NCI-H2171 (cell line): ENCODE data around the gene FOS.

Experiments
- DNase-seq: peaks from one replicate; lab custom pipeline; 2025; lab: John Stamatoyannopoulos, UW

The FOS gene

DNA sequence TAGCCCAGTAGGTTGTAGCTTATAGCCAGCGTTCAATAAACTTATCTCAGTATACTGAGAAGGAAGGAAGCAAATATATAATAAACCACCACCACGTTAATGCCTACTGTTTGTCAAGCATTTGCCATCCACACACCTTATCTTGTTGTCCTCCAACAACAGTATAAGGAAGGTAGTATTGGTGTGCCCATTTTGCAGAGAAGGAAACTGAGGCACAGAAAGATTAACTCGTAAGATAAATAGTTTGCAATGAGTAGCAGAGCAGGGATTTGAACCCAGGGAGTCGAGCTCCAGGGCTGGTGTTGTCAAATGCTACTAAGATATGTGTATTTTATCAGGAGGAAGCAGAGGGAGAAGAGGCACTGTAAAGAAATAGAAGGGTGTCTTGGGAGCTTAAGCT lies 27.8 kb upstream of the FOS start:
- no peak for DNase-seq

DNA sequence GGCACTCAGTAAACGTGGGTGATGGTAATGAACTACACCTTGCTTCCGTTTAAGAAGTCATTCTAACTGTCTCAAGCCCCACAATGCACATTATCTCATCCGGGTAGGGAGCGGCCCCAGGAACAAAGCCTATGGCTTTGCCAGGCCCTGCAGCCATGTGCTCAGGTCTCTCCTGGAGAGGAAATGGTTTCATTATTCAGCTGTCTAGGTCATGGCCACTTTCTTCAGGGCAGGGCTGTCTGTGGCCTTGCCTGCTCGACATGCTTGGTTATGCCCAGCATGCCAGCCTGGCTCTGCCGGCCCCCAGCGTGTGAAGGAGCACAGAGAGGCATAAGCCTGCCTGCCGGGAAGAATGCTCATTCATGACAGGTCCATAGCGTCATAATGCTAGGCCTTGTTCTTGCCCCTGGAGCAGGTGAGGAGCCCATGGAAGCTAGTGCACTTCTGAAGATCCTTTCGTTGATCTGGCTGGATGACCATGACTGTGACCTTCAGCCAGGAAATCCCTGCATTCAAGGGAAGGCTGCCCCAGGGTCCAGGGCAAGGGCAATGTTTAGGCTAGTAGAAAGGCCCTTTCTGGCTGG lies 26.3 kb upstream of the FOS start:
- no peak for DNase-seq

DNA sequence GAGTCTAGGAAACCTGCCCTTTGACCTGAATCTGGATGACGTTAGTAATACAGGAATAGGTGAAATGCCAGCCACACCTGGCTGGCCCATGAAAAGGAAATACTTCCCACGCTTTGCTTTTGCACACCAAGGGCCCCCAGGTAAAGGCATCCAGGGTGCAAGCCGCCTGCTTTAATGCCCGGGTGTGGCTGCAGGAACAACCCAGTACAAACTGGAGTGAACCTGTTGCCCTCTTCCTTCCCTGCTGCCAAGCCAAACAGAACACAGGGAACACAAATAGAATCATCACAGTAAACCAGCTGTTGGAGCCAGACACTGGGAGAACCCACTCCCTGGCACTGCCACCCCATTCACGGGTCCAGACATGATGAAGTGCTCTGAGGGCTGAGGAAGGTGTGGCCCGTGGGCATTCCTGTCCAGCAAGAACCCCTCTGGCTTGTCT lies 24.2 kb upstream of the FOS start:
- no peak for DNase-seq

DNA sequence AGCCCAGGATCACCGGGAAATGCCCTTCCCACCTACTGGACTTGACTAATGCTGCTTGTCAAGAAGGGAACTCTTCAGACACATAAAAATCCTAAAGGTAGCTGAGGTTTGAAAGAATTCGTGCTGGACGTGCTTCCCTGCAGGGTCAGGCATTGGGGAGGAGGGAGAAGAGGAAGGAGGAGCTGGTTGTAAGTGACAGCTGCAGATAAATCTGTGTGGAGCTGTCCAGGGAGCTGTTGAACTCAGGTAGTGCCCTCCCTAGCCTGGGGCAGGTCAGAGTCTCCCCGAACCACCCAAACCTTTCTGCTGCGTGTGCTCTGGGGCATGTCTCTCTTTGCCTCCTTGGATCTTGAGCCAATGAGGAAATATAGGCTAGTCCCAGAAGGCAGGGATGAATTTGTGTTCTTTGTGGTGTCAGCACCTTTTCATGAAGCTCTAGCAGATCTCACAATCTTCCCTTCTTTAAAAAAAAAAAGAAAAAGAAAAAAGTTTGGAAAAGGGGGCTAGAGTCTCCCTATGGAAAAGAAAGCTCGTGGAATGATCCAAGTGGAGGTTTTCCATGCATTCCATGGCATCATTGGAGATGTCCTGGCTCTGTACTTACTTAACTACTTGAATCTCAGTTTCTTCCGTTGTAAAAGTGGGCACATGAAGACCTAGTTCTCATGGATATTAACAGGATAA lies 23.6 kb upstream of the FOS start:
- DNase-seq = no peak

DNA sequence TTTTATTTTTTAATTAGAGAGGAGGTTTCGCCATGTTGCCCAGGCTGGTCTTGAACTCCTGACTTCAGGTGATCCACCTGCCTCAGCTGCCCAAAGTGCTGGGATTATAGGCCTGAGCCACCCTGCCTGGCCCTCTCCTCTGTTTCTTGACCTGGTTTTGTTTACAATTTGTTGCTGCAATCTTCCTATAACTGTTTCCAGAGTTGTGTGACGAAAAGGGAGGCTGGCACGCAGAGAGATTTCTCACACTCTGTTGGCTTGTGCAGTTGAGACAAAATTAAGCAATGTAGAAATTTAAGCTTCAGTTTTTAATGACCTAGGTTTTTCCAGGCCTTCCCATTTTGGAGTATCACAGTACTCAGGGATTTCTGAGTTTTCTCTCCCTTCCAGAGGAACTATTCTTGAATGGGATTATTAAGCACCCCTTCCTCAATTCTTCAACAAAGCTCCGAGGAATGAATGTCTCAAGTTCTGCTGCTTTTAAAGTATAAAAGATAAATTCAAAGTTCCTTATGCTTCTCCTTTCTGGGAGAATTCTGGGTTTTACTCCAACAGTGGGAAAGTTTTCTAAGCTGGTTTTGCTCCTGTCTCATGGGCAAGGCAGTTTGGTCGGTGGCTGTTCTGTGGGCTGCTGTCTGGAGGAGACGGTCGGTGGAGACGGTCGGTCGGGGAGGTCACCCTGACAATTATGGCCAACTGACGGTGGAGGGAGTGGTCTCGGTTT lies 20.4 kb upstream of the FOS start:
- no peak for DNase-seq

DNA sequence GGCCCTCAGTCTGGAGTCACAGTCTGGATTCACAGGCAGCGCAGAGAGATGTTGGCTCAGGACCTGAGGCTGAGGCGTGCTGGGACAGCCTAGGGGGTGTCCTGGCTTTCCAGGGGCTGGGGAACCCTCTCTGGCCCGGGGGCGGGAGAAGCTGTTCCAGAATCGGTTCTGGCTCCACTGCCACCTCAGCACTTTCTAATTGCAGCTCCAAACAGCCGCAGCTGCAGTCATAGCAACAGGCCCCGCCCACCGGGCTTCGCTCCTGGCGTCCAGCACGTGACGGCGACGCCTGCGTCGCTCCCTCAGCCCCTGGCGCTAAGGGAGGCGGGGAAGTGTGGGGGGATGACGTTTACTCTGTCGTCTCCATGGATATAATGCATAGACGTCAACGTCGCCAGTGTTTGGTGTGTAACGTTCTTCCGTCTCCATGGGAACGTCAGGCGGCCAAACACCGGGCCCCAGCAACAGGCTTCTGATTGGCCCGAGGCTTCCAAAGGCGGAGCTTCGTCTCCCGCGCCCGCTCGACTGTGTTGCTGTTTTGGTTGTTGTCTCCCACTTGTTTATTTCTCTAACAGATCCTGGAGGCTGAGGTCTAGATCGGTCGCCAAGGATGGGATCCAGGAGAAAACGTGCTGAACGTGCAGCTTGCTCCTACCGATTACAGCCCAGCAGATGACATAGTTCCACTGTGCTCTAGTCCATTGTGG lies 19.7 kb upstream of the FOS start:
- peak; percentile 100 for DNase-seq

DNA sequence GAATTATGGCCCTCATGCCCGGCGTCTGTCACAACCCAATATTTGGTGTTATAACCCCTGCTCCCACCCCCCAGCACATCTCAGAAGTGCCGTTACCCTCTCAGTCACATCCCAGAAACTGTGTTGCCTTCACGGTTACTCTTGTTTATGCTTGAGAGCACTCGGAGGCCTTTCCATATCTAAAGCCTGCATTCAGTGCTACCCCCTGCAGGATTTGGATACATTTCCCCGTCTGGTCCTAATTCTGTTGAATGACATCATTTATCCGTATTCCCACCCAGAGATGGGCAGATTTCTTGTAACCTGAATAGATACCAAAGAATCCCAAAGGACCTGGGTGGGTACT lies 19.1 kb upstream of the FOS start:
- peak; percentile 61 for DNase-seq

DNA sequence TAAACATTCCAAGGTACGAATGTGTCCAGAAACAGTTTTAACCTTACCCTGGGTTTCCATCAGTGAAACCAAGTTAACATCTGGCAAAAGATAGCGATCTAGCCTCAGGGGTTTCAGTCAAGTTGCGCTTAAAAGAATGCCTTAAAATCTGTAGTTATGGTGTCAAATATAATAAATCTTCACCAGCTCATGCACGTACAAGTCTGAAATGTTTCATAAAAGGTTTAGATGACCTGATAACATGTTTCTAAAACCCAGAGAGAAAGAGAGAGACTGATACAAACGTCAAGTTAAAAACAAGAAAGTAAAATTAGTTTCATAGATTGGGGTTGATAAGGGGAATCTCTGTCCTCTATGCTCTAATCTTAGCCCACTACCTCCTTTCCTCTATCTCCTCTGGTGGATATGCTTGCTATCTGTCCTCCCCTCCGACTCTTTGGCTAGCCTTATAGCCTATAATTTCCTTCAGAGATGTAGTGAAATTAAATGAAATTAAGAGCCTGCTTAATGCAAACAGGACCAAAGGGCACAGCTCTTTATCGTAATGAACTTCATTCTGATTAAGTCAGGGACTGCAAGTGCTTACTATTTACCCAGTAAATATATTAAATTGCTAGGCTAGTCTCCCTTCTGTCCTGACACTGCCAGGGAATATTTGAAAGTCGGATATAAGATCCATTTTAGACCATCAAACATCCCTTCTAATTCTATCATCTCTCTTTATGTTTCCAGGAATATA lies 18.4 kb upstream of the FOS start:
- DNase-seq = no peak

DNA sequence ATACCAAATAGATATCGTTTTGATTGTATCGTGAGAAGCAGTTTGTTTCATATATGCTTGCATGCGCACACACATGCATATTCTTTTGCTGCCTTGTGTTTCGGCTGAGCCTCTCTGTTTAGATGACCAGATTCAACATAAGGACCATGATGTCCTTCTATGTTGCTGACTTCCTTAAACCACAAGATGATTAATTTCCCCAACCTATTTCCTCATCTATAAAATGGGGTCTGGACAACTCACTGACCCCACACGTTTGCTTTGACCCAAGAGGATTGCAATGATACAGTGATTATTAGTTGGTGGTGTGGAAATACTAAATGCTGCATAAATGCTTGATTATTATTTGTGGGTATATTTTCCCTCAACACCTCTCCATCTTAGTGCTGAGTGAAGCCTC lies 16.8 kb upstream of the FOS start:
- no peak for DNase-seq

DNA sequence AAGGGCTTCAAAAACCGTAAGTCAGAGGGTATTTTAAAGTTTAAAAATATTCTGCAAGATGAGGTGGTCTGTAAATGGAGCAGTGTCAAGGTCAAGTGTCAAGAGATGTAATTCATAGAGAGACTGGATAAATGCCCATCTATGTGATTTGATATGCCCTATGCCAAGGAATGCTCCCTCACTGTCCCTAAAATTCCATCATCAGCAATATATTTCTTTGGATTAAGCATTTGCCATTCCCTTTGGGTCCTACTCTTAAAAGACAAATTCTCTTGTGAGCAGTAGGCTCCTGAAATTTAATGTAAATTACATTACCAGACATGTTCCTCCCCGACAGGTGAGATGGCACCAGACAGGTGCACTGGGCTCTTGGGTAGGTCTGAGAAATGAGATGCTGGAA lies 16.0 kb upstream of the FOS start:
- no peak for DNase-seq

DNA sequence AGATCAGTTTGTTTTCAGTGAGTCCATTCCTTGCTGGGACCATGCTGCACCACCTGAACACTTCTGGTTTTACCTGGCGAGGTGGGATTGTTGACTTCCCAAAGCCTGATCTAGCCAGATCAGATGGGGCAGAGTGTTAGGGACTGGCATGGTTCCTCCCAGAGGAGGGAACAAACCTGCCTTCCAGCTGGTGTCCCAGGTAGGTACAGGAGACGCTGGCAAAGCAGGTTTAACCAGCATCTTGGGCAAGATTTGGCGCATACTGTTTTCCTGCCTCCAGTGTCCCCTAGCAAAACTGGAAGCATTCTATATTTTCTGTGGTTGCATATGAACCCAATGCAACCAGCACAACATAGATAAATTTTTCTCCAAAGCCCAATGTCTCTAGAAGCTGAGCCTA lies 14.6 kb upstream of the FOS start:
- no peak for DNase-seq

DNA sequence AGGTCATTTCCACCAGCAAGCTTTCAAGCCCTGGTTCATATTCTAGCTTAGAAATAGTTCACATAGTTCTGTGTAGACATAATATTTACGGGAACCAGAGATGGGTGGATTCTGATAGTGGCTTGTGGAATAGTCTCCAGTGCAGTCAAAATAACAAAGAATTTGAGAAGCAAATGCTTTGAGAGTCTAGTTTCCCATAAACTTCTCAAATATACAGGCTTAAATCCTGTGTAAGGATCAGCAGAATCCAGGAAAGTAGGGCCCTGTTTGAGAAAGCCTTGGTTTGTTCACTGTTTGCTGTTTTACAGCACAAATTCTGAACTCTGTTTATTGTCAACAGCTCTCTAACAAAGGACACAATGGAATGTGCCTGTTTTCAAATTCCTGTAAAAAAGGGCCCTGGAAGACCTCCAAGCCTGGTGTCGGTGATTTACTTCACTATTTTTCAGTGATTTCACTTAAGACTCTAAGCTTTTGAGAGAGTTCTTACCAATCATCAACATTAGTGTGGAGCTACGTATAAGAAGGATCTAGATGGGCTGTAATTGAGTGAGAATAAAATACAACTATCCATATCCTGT lies 11.4 kb upstream of the FOS start:
- no peak for DNase-seq

DNA sequence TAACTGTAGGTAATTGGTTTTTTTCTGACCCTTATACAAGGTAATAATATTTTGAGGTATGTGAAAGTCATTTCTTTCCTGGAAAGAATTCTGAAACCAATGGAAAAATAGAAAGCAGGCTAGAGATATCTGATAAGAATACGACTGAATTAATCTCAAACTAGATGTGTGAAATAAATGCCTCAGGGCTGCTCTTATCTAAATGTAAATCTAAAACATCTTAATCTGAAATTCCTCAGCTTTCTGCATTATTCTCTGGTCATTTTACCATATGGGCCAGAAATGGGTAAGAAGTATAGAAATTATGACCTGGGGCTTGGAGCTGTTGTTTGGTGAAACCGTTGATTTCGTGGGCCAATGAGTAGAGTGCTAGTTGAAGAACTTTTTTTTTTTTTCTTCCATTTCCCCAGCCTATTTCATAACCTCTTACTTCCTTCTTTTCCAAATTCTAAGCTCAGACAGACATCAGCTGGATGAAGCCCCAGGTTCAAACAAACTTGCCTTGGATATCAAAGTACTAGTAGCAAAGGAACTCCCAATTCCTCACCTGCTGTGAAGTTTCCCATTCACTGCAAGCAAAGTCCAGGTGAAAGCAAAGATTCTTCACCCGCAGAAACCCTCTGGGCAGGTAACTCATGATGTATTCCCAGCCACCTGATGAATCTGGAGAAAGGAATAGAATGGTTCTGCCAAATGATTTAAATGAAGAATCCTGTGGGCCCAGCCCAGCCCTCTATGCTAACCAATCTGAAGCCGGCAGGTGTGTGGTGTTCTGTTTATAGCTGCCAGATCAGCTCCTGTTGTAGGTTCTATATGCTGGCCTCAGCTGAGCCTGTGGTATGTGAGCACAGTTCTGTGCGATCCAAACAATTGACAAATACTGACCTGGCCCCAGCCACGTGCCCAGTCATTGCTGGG lies 9.7 kb upstream of the FOS start:
- no peak for DNase-seq

DNA sequence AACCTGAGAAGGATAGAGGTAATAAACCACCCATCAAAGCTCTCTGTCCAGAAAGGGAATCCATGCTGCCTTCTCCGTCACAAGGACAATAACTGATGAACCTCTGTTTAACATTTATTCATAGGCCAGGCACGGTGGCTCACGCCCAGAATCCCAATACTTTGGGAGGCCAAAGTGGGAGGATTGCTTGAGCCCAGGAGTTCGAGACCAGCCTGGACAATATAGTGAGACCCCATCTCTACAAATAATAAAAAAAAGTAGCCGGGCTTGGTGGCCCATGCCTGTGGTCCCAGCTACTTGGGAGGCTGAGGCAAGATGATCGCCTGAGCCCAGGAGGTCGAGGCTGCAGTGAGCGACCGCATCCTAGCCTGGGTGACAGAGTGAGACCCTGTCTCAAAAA lies 7.1 kb upstream of the FOS start:
- DNase-seq = no peak

DNA sequence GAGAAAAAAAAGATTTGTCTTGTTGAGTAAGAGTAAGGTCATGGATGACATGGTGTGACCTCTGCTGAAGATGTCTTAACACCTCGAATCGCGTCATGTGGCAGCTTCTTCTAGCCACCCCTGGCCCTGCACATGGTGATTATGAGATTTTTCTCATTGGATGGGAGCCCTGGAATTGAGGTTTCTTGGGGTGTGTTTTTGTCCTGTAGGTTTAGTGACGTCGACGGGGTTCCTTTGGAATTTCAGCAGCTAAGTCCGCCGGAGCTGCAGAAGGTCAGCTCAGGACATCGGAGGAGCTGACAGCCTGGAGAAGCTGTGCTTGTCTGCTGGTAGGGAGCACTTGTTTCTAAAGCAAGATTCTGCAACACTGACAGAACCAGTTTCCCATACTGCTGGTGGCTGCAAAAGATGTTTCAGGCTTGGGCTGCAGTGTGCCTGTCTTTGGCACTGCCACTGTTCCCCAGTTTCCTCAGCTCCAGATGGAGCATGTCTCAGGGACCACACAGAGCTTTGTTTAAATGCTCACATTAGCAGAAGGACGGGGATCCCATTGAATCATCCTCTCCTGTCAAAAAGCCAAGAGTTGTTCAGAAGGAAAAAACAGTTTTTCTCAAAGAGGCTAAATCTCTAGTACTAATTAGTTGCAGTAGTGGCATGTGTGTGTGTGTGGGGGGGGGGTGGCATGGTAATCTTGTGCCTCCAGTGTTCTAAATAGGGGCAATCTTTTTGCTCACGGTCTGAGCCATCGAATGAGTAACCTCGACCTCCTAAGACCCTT lies 5.2 kb upstream of the FOS start:
- no peak for DNase-seq

DNA sequence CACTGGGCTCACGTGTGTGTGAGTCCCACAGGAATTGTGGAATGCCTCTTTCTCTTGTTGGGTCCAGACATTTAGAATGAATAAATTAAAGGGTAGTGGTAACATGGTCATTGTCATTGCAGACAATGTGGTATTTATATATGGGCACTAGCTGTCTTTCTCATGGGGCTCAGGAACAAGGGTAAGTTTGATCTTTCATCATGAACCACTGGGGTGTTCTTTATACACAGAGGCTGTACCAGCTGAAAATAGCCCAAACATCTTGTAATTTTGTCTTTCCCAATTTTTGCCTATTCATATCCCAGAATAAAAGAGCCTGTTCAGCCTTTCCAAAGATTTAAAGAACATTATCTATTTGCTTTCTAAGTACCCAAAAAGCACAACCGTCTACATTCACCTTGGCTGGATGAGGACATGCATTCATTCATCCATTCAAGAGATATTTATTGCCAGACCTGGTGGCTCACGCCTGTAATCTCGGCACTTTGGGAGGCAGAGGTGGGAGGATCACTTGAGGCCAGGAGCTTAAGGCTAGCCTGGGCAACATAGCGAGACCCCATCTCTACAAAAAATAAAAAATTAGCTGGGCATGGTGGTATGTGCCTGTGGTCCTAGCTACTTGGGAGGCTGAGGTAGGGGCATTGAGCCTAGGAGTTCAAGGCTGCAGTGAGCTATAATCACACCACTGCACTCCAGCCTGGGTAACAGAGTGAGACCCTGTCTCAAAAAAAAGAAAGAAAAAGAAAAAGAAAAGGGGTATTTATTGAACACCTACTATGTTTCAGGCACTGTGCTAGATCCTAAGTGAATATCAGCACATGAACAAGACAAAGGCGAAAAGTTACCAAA lies 4.4 kb upstream of the FOS start:
- no peak for DNase-seq

DNA sequence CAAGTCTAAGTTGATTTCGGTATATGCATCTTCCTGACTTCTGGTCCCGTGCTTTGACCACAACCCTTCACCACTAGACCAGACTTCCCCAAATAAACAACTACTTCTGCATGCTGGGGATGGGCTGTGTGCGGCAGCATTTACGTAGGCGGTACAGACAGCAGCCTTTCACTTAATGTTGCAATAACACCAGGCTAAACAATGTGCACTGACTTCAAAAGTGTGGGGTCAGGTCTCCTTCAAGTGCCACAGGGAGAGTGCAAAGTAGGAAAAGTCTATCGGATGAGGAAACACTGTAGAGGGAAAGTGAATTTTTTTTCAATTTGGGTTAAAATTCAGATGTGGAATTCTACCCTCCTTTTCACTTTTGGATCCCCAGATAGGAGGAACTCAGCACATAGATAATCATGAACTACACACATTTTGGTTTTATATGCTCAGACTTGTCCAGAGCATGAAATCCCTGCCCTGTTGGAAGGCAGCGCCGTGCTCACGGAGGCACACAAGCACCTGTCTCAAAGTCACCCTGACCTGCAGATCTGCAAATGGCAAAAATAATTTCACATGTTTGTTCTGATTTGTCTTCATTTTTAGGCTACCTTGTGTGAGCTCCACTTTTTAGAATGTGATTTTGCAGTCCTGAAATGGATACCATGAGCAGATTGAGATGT lies 3.6 kb upstream of the FOS start:
- no peak for DNase-seq

DNA sequence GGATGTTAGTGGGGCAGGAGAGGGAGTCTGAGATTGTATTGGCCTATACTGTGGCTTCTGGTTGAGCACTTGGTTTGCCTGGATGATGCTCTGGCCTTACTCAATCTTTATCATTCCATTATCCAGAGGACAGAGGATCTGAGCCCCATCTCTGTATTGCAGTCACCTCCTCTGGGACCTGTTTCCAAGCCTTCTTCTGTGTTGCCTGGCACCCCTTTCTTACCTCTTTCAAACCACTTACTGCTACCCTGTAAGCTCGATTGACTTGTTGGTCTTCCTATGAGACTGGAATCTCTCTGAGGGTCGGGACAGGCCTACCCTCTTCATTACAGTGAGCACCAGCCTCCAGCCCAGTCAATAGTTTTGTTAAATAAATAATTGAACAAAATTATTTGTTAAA lies 3.0 kb upstream of the FOS start:
- no peak for DNase-seq
